GM03348 (cell line): ENCODE data around the gene HAUS2.
"Not testable (repeated sequence)": the region's sequence is repeated elsewhere in the genome, so short reads cannot be mapped to it uniquely, and the experiment has no call there.

Experiments used
- DNase-seq: peaks from one replicate; pipeline ENCODE4 v3.0.0; 2012; ENCODE audit warnings: low spot score

Gene HAUS2

GRCh38 chr15:42548249-42549031, at the start of gene HAUS2, which contains the start of gene LRRC57:
TSS of gene HAUS2 (plus strand) at chr15:42548838. CDS start at chr15:42548873, 35 bp downstream.
TSS of gene LRRC57 (minus strand) at chr15:42548793. CDS start at chr15:42548434, 359 bp downstream.
- peak; percentile 91 for DNase-seq

GRCh38 chr15:42499858-42500609, 48.6 kb upstream of the HAUS2 start:
- no peak for DNase-seq

GRCh38 chr15:42502477-42502876, 46.2 kb upstream of the HAUS2 start:
- DNase-seq = no peak

GRCh38 chr15:42503825-42504224, 44.8 kb upstream of the HAUS2 start:
- DNase-seq = no peak

GRCh38 chr15:42504631-42505030, 44.0 kb upstream of the HAUS2 start:
- DNase-seq = no peak

- DNase-seq = no peak
Measured at GRCh38 chr15:42507514-42507913, 41.1 kb upstream of the HAUS2 start.

GRCh38 chr15:42508263-42508690, 40.4 kb upstream of the HAUS2 start:
- DNase-seq = no peak

- DNase-seq = no peak
Measured at GRCh38 chr15:42510258-42511006, 38.2 kb upstream of the HAUS2 start.

- DNase-seq = peak; percentile 51
Measured at GRCh38 chr15:42511007-42511391, 37.6 kb upstream of the HAUS2 start.

- DNase-seq = no peak
Measured at GRCh38 chr15:42523331-42523730, 25.3 kb upstream of the HAUS2 start.

GRCh38 chr15:42528970-42529369, 19.7 kb upstream of the HAUS2 start:
- DNase-seq = no peak

- DNase-seq = no peak
Measured at GRCh38 chr15:42533246-42533645, 15.4 kb upstream of the HAUS2 start.

GRCh38 chr15:42544853-42545629, 3.6 kb upstream of the HAUS2 start:
- DNase-seq = no peak

GRCh38 chr15:42547918-42548248, 755 bp upstream of the HAUS2 start:
- peak; percentile 25 for DNase-seq

GRCh38 chr15:42549032-42549491, 424 bp downstream of the HAUS2 start:
- peak; percentile 20 for DNase-seq

- no peak for DNase-seq
Measured at GRCh38 chr15:42549741-42550392, 1.2 kb downstream of the HAUS2 start.

- no peak for DNase-seq
Measured at GRCh38 chr15:42553554-42553953, 4.9 kb downstream of the HAUS2 start.

GRCh38 chr15:42556550-42557207, 8.0 kb downstream of the HAUS2 start:
- DNase-seq = not testable (repeated sequence)

GRCh38 chr15:42558739-42559138, 10.1 kb downstream of the HAUS2 start:
- no peak for DNase-seq

GRCh38 chr15:42575188-42576039, 26.8 kb downstream of the HAUS2 start, which contains the start of gene STARD9:
TSS of gene STARD9 (plus strand) at chr15:42575606. CDS start at chr15:42575716, 110 bp downstream.
- DNase-seq = peak; percentile 97
